Common myeloid progenitor, CD34-positive (primary cell): ENCODE measurements around the gene TRAPPC10.
"Not testable (repeated sequence)": the region's sequence is repeated elsewhere in the genome, so short reads cannot be mapped to it uniquely, and the experiment has no call there.

Experiments
- CTCF ChIA-PET: fragments of 350-600 bp; sonication (Branson Sonifier 250); formaldehyde crosslinking; loops from one replicate; lab custom pipeline; 2021; ENCODE audit warnings: antibody characterized with exemption; lab: Charles Lee
- POLR2A ChIA-PET: fragments of 350-600 bp; sonication (Branson Sonifier 250); formaldehyde crosslinking; loops from one replicate; lab custom pipeline; 2021; ENCODE audit warnings: antibody characterized with exemption; lab: Charles Lee
- DNase-seq, 3 donors: peaks; one replicate each; pipeline versions ENCODE4 v3.0.0 to v3.0.0-alpha.2; 2013
- H3K27ac ChIP-seq, 2 experiments: 1 replicate in 1 of 2; 2 replicates in 1 of 2; pipeline ENCODE4 v1.7.0; 2013; ENCODE audit warnings: inconsistent platforms in 2 of 2, low read length in 2 of 2, mild to moderate bottlenecking in 2 of 2, low read depth in 1 of 2, moderate library complexity in 1 of 2; ENCODE audit not compliant: severe bottlenecking in 2 of 2, insufficient read depth in 1 of 2, poor library complexity in 1 of 2
- H3K27me3 ChIP-seq, 5 experiments: replicated peaks in 2 of 5; 1 replicate in 3 of 5; 2 replicates in 2 of 5; pipeline versions ENCODE4 v1.6.1 to v1.7.0; 2013; ENCODE audit warnings: low read length in 4 of 5, mild to moderate bottlenecking in 2 of 5, moderate library complexity in 2 of 5, inconsistent platforms in 1 of 5; ENCODE audit not compliant: insufficient read depth in 5 of 5, control insufficient read depth in 4 of 5
- H3K36me3 ChIP-seq, 4 experiments: 1 replicate in 2 of 4; 2 replicates in 2 of 4; pipeline versions ENCODE4 v1.6.1 to v1.7.0; 2013; ENCODE audit warnings: low read length in 3 of 4, control low read depth in 1 of 4, mild to moderate bottlenecking in 1 of 4; ENCODE audit not compliant: control insufficient read depth in 4 of 4, insufficient read depth in 4 of 4
- H3K4me1 ChIP-seq, 4 experiments: 1 replicate in 3 of 4; 2 replicates in 1 of 4; pipeline versions ENCODE4 v1.6.1 to v1.7.1; 2013; ENCODE audit warnings: low read length in 3 of 4, mild to moderate bottlenecking in 3 of 4, control low read depth in 1 of 4, inconsistent platforms in 1 of 4, moderate library complexity in 1 of 4; ENCODE audit not compliant: control insufficient read depth in 4 of 4, insufficient read depth in 4 of 4; ENCODE audit errors: control extremely low read depth in 1 of 4
- H3K4me3 ChIP-seq, 7 experiments: 1 replicate in 4 of 7; 2 replicates in 3 of 7; pipeline versions ENCODE4 v1.5.1 to v1.7.0; 2013; ENCODE audit warnings: mild to moderate bottlenecking in 7 of 7, low read length in 6 of 7, moderate library complexity in 6 of 7, inconsistent platforms in 2 of 7, low read depth in 2 of 7, control low read depth in 1 of 7; ENCODE audit not compliant: insufficient read depth in 4 of 7, control insufficient read depth in 1 of 7; ENCODE audit errors: extremely low read depth in 1 of 7
- H3K9me3 ChIP-seq, 5 experiments: 1 replicate in 4 of 5; 2 replicates in 1 of 5; pipeline versions ENCODE4 v1.6.1 to v1.7.1; 2013; ENCODE audit warnings: low read length in 4 of 5, mild to moderate bottlenecking in 2 of 5, inconsistent platforms in 1 of 5, low read depth in 1 of 5, moderate library complexity in 1 of 5; ENCODE audit not compliant: control insufficient read depth in 4 of 5, insufficient read depth in 2 of 5; ENCODE audit errors: control extremely low read depth in 1 of 5
- WGBS: methylation state at CpG from one replicate; pipeline ENCODE4 v1.1.5; 2013; ENCODE audit not compliant: insufficient coverage; 5-methylcytosine and 5-hydroxymethylcytosine counted together

Gene TRAPPC10

GRCh38 chr21:44090325-44090724 lies 78.2 kb downstream of the TRAPPC10 start:
- Histone ChIP-seq H3K36me3 (peaks cover 11 to 77% (median 33%) of the 10 kb centered on the region in 4 experiments), H3K27me3 (no peaks in the 10 kb centered on the region), H3K27ac (no peak overlapping the region), H3K9me3 (no peaks in the 10 kb centered on the region), H3K4me1 (peaks cover 1 to 47% (median 26%) of the 10 kb centered on the region in 4 experiments), H3K4me3 (no peak overlapping the region)
- ChIA-PET POLR2A (no interaction called here), CTCF (no interaction called here)
- 86% methylated on average over 8 of the region's 8 CpGs for WGBS
- DNase-seq = no peak

GRCh38 chr21:44092211-44092610 lies 80.1 kb downstream of the TRAPPC10 start:
- Histone ChIP-seq H3K27me3 (no peaks in the 10 kb centered on the region), H3K27ac (no peak overlapping the region), H3K9me3 (no peaks in the 10 kb centered on the region), H3K4me1 (peaks cover 1 to 29% (median 21%) of the 10 kb centered on the region in 4 experiments), H3K4me3 (no peak overlapping the region), H3K36me3 (peaks cover 11 to 59% (median 33%) of the 10 kb centered on the region in 4 experiments)
- POLR2A ChIA-PET = no interaction called here
- DNase-seq = no peak
- CTCF ChIA-PET = interaction anchor here (1.1 to 1.3 kb wide), 2 partner anchors 8 to 17 kb away, joined by 4 to 5 read pairs; no protein-coding TSS in a partner anchor
- 96% methylated on average over 7 of the region's 9 CpGs for WGBS

GRCh38 chr21:44093761-44094160 lies 81.7 kb downstream of the TRAPPC10 start:
- no peaks in the 10 kb centered on the region for H3K27me3 ChIP-seq
- no peak for DNase-seq
- H3K4me3 ChIP-seq = no peak overlapping the region
- H3K36me3 ChIP-seq = peaks cover 11 to 44% (median 31%) of the 10 kb centered on the region in 4 experiments
- H3K4me1 ChIP-seq = peaks cover 0 to 14% (median 7%) of the 10 kb centered on the region in 4 experiments
- ChIA-PET CTCF (interaction anchor here (1.2 to 1.8 kb wide), 2 partner anchors 81 to 211 kb away, joined by 4 read pairs; no protein-coding TSS in a partner anchor), POLR2A (no interaction called here)
- H3K27ac ChIP-seq = no peak overlapping the region
- WGBS = 88% methylated on average over 7 of the region's 9 CpGs
- no peaks in the 10 kb centered on the region for H3K9me3 ChIP-seq

GRCh38 chr21:44094832-44095231 lies 82.7 kb downstream of the TRAPPC10 start:
- WGBS = no CpG with 5 or more reads among the region's 1 CpG
- Histone ChIP-seq H3K4me1 (peaks cover 0 to 4% (median 2%) of the 10 kb centered on the region in 4 experiments), H3K4me3 (no peak overlapping the region), H3K36me3 (peaks cover 11 to 35% (median 25%) of the 10 kb centered on the region in 4 experiments), H3K9me3 (no peaks in the 10 kb centered on the region), H3K27ac (no peak overlapping the region), H3K27me3 (no peaks in the 10 kb centered on the region)
- no peak for DNase-seq
- ChIA-PET POLR2A (no interaction called here), CTCF (interaction anchor here (1.2 to 1.8 kb wide), 2 partner anchors 82 to 210 kb away, joined by 4 read pairs; no protein-coding TSS in a partner anchor)

GRCh38 chr21:44098507-44098906 lies 86.4 kb downstream of the TRAPPC10 start:
- not testable (repeated sequence) for H3K4me3 ChIP-seq, H3K4me1 ChIP-seq

GRCh38 chr21:44098964-44099363 lies 86.9 kb downstream of the TRAPPC10 start:
- H3K4me3 ChIP-seq, POLR2A ChIA-PET, H3K9me3 ChIP-seq, H3K4me1 ChIP-seq, H3K27ac ChIP-seq, H3K36me3 ChIP-seq, H3K27me3 ChIP-seq, DNase-seq, CTCF ChIA-PET: not testable (repeated sequence)
- no CpG with 5 or more reads among the region's 13 CpGs for WGBS

More at GRCh38 chr21:44098507-44098906, 86.4 kb downstream of the TRAPPC10 start:
- H3K36me3 ChIP-seq = peaks cover 3 to 13% (median 11%) of the 10 kb centered on the region in 4 experiments
- DNase-seq, CTCF ChIA-PET, POLR2A ChIA-PET, H3K9me3 ChIP-seq, H3K27ac ChIP-seq, H3K27me3 ChIP-seq: not testable (repeated sequence)
- no CpG with 5 or more reads among the region's 6 CpGs for WGBS

- peak within 1 kb of the TSS in 2 of 7 experiments; percentile 19 to 54 for H3K4me3 ChIP-seq
- CTCF ChIA-PET, DNase-seq, POLR2A ChIA-PET, H3K36me3 ChIP-seq, H3K4me1 ChIP-seq, H3K27ac ChIP-seq, H3K9me3 ChIP-seq, H3K27me3 ChIP-seq: not testable (repeated sequence)
- WGBS = no CpG with 5 or more reads among the region's 66 CpGs
Measured at GRCh38 chr21:44107026-44107501, 95.0 kb downstream of the TRAPPC10 start, which contains the start of gene PWP2. Gene PWP2 (plus strand): TSS chr21:44107399. CDS start chr21:44107417, 18 bp downstream.
